B cell (primary cell): ENCODE measurements around the gene METTL8.

Experiments
- CTCF ChIP-seq: fragments of 200-600 bp; IDR thresholded peaks from one replicate; pipeline ENCODE4 v1.8.0; 2022; ENCODE audit warnings: antibody characterized with exemption, mild to moderate bottlenecking
- EZH2 ChIP-seq: IDR thresholded peaks from 2 replicates; pipeline ENCODE4 v1.6.1; 2012; ENCODE audit warnings: borderline replicate concordance, low read depth, mild to moderate bottlenecking, moderate library complexity, low read length; ENCODE audit not compliant: insufficient read depth, poor library complexity, severe bottlenecking

GRCh38 chr2:171365232-171365631 lies 68.6 kb downstream of the METTL8 start:
- TF ChIP-seq CTCF: no peak
- no peak for TF ChIP-seq EZH2
